Adrenal gland (tissue), 5 donors: ENCODE measurements around the gene NUP37.
"Not testable (repeated sequence)": the region's sequence is repeated elsewhere in the genome, so short reads cannot be mapped to it uniquely, and the experiment has no call there.

Experiments used
- POLR2A ChIP-seq, 2 donors: fragments of 450-650 bp; IDR thresholded peaks; one replicate each; pipeline ENCODE4 v1.6.1; 2017; ENCODE audit warnings: antibody characterized with exemption in 2 of 2, mild to moderate bottlenecking in 2 of 2, moderate library complexity in 1 of 2
- TF ChIP-seq, protein P1 (sequence below), 6 experiments: fragments of 450-650 bp in 4 of 6; fragments of 200-600 bp in 2 of 6; sonication (generic) in 1 of 6; IDR thresholded peaks; 1 replicate in 5 of 6; 2 replicates in 1 of 6; pipeline versions ENCODE4 v1.5.1 to v1.8.0; 2016 to 2021; ENCODE audit warnings: antibody characterized with exemption in 6 of 6, mild to moderate bottlenecking in 2 of 6, moderate library complexity in 1 of 6
- donor health status: DM: no; HTN: no; CAD: no.

GRCh38 chr12:102121328-102121727, 1.4 kb upstream of the NUP37 start:
- TF ChIP-seq, protein P1, sequence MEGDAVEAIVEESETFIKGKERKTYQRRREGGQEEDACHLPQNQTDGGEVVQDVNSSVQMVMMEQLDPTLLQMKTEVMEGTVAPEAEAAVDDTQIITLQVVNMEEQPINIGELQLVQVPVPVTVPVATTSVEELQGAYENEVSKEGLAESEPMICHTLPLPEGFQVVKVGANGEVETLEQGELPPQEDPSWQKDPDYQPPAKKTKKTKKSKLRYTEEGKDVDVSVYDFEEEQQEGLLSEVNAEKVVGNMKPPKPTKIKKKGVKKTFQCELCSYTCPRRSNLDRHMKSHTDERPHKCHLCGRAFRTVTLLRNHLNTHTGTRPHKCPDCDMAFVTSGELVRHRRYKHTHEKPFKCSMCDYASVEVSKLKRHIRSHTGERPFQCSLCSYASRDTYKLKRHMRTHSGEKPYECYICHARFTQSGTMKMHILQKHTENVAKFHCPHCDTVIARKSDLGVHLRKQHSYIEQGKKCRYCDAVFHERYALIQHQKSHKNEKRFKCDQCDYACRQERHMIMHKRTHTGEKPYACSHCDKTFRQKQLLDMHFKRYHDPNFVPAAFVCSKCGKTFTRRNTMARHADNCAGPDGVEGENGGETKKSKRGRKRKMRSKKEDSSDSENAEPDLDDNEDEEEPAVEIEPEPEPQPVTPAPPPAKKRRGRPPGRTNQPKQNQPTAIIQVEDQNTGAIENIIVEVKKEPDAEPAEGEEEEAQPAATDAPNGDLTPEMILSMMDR (IDR thresholded peaks at IDR 0.05), result not testable (repeated sequence)
- not testable (repeated sequence) for TF ChIP-seq POLR2A (IDR thresholded peaks at IDR 0.05)
